Astrocyte of the spinal cord (primary cell): ENCODE results near the gene B3GALT6.

Experiments used
- DNase-seq: peaks from one replicate; pipeline ENCODE4 v3.0.0; 2011; ENCODE audit warnings: low read depth, low spot score
- H3K4me3 ChIP-seq: 2 replicates; pipeline ENCODE4 v1.5.1; 2011; ENCODE audit warnings: low read depth, mild to moderate bottlenecking, low read length, moderate library complexity
- in situ Hi-C: cut with HindIII; loops from 2 replicates; pipeline ENCODE4 v1.10.0; 2017; ENCODE audit warnings: low sequenced_read_pairs
- TF ChIP-seq, protein P1 (sequence below): IDR thresholded peaks from 2 replicates; pipeline ENCODE4 v1.5.1; 2012; ENCODE audit warnings: low read depth, mild to moderate bottlenecking, low read length, inconsistent platforms

Gene B3GALT6

DNA sequence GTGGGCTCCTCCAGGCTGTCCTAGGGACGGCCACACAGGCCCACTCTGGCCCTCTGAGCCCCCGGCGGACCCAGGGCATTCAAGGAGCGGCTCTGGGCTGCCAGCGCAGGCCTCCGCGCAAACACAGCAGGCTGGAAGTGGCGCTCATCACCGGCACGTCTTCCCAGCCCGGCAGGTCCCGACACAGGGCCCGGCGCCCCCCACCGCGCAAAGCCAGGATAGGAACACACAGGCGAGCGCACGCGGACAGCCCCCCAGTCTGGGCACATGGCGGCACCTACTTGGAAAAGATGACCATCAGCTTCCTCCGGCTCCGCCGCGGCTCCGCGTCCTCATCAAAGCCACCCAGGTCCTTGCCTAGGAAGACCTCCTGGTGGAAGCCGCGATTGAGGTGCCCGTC lies 3.9 kb upstream of the B3GALT6 start:
- DNase-seq: no peak
- TF ChIP-seq, protein P1, sequence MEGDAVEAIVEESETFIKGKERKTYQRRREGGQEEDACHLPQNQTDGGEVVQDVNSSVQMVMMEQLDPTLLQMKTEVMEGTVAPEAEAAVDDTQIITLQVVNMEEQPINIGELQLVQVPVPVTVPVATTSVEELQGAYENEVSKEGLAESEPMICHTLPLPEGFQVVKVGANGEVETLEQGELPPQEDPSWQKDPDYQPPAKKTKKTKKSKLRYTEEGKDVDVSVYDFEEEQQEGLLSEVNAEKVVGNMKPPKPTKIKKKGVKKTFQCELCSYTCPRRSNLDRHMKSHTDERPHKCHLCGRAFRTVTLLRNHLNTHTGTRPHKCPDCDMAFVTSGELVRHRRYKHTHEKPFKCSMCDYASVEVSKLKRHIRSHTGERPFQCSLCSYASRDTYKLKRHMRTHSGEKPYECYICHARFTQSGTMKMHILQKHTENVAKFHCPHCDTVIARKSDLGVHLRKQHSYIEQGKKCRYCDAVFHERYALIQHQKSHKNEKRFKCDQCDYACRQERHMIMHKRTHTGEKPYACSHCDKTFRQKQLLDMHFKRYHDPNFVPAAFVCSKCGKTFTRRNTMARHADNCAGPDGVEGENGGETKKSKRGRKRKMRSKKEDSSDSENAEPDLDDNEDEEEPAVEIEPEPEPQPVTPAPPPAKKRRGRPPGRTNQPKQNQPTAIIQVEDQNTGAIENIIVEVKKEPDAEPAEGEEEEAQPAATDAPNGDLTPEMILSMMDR: no peak
- in situ Hi-C loops: no loop called here
- H3K4me3 ChIP-seq: no peak overlapping the region

DNA sequence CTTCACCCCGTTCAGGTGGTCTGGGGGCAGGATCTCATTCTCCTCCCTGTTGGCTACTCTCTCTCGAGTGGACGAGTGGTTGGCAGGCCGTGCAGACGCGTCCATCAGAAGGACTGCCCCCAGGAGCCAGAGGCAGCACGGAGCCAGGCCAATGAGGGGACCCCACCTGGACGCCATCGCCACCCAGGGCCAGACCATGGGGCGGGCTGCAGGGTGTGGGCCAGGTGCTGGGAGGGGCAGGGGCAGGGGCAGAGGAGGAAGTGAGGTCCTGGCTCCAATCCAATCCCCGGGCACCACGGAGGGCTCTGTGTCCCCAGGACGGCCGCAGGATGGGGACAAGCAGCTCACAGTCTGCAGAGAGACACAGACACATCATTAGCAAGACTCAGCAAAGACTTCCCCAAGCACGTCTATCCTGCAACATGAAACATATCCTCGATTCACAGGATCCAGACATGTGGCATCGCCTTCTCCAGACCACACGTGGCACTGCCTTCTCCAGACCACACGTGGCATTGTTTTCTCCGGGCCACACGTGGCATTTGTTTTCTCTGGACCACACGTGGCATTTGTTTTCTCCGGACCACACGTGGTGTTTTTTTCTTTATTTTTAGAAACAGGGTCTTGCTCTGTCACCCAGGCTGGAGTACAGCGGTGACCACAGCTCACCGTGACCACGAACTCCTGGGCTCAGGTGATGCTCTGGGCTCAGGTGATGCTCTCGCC lies 3.3 kb upstream of the B3GALT6 start:
- no peak overlapping the region for H3K4me3 ChIP-seq
- TF ChIP-seq, protein P1: no peak
- in situ Hi-C loops: no loop called here
- no peak for DNase-seq

DNA sequence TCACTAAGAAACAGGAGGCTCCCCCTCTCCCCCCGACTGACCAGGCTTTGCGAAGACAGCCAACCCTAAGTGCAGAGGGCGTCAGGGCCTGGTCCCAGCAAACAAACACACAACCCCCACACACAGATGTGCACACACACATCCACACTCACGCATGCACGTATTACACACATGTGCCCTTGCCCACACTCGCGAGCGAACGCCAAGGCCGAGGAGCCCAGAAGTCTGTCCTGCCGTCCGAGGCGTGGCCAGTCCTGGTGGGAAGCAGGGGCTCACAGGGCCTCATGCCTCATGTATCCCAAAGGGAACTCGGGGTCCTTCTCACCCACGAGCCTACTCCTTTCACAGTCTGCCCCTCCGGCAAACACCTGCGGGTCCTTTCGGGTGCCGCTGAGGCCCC lies 2.3 kb upstream of the B3GALT6 start:
- TF ChIP-seq, protein P1: no peak
- no peak for DNase-seq
- no peak overlapping the region for H3K4me3 ChIP-seq
- in situ Hi-C loops: no loop called here

DNA sequence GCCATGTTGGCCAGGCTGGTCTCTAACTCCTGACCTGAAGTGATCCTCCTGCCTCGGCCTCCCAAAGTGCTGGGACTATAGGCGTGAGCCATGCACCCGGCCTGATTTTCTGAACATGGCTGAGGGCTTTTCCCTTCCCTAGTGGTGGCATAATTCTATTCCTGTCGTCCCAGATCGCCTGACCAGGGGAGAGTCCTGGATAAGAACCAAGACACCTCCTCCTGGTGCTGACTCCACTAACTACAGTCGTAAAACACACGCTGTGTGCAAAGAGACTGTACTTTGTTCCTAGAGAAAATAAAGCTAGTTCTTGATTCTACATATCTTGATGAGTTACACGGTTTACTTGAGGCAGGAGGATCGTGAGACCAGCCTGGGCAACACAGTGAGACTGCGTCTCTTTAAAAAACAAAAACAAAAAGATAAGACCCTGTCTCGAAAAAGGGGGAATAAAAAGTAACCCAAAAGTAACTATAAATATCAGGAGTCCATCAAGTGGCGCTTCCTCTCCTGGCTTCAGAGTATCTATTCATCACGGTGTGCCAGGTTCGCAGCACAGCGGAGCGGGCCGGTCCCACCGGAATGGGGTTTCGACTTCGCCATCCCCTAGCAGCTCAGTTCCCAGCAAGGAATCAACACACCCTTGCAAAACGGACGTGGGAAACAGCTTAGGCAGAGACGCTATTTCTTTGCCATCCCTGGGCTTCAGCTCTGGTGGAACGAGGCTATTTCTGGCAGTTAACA lies 1.2 kb upstream of the B3GALT6 start:
- in situ Hi-C loops: no loop called here
- TF ChIP-seq, protein P1: peak; percentile 41
- H3K4me3 ChIP-seq: peak overlapping the region; percentile 80
- DNase-seq: peak; percentile 63

DNA sequence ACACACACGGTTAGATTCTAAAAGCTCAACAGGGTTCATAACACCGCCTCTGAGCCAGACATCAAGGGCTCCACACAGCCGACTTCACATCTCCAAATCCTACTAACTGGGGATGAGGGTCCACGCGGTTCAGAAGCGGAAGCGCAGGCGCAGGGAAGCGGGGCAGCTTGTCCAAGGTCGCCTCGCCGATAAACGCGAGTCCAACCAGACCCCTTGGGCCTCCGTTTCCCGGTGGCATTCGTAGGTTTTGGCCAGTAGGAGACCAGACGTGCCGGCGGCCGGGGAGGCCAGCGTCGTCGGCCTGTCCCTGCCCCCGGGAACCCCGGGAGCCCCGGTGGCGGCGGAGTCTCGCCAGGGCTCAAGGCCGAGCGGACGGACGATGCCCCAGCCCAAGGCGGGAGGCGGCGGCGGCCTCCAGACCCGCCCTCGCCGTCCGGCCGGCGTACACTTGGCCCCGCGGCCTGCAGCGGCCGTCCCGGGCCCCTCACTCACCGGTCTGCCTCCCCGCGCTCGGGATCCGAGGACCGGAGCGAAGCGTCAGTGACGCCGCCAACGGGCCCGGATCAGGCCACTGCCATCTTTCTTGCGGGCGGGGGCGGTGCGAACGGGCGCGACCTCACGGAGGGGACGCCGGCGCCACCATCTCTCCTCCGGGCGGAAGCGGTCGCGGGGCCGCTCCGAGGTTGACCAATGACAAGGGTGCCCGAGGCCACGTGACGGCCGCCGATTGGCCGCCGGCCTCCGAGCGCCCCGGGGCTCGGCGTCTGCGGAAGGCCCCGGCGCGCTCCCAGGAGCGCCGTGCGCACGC lies 433 bp upstream of the B3GALT6 start, which contains the start of gene SDF4:
SDF4 (minus strand) TSS at position 602 of the 808 bp plus-strand sequence. CDS start 3,229 bp downstream, outside the sequence.
- peak within 1 kb of the TSS; percentile 80 for H3K4me3 ChIP-seq
- in situ Hi-C loops: no loop called here
- TF ChIP-seq, protein P1: no peak
- peak; percentile 97 for DNase-seq
